Prostate gland (tissue), 2 donors: ENCODE measurements around the gene TINAG.

ENCODE experiments used
- POLR2A ChIP-seq: fragments of 450-650 bp; IDR thresholded peaks from one replicate; pipeline ENCODE4 v1.6.1; 2016; ENCODE audit warnings: antibody characterized with exemption, mild to moderate bottlenecking
- POLR2AphosphoS5 ChIP-seq: sonication (generic); formaldehyde crosslinking; IDR thresholded peaks from one replicate; pipeline ENCODE4 v1.6.1; 2017; ENCODE audit warnings: antibody characterized with exemption
- TF ChIP-seq, protein P1 (sequence below), 4 experiments: fragments of 200-600 bp in 2 of 4; fragments of 450-650 bp in 2 of 4; sonication (generic) in 2 of 4; IDR thresholded peaks; 1 replicate in 3 of 4; 2 replicates in 1 of 4; pipeline ENCODE4 v1.5.1; 2016 to 2019; ENCODE audit warnings: antibody characterized with exemption in 4 of 4, mild to moderate bottlenecking in 2 of 4, moderate library complexity in 2 of 4

DNA sequence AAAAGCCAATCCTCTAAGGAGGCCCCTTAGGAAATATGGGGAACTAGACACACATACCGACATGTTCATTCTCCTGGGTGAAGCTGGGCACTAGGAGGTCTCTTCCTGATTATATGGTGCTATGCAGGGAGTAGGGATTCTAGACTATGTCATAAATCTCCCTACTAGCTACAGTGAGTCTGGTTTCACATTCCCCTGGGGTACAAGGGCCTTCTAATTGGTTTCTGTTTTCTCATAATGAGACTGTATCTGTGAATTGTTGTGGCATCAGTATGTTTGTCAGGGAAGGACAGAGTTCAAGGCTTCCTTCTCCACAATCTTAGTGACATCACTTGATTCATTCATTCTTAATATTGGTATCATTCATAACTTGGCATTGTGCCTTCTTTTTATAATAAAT, 103.5 kb downstream of the TINAG start:
- TF ChIP-seq, protein P1, sequence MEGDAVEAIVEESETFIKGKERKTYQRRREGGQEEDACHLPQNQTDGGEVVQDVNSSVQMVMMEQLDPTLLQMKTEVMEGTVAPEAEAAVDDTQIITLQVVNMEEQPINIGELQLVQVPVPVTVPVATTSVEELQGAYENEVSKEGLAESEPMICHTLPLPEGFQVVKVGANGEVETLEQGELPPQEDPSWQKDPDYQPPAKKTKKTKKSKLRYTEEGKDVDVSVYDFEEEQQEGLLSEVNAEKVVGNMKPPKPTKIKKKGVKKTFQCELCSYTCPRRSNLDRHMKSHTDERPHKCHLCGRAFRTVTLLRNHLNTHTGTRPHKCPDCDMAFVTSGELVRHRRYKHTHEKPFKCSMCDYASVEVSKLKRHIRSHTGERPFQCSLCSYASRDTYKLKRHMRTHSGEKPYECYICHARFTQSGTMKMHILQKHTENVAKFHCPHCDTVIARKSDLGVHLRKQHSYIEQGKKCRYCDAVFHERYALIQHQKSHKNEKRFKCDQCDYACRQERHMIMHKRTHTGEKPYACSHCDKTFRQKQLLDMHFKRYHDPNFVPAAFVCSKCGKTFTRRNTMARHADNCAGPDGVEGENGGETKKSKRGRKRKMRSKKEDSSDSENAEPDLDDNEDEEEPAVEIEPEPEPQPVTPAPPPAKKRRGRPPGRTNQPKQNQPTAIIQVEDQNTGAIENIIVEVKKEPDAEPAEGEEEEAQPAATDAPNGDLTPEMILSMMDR (IDR thresholded peaks at IDR 0.05): no peak
- TF ChIP-seq POLR2AphosphoS5 (no peak), POLR2A (no peak)
